ENCODE measurements around the gene GLRA2.

GLRA2 gene

GRCh38 chrX:14504960-14505538, 24.3 kb upstream of the GLRA2 start:
- Histone ChIP-seq H3K4me2 (ENCODE audit: insufficient read depth, low read length) (no peak overlapping the region), H3K9me3 (ENCODE audit: insufficient read depth, low read length, severe bottlenecking) (no peaks in the 10 kb centered on the region), H4K20me1 (ENCODE audit: insufficient read depth, low read length) (no peaks in the 10 kb centered on the region), H3K36me3 (ENCODE audit: insufficient read depth, low read length) (no peaks in the 10 kb centered on the region), H3K79me2 (ENCODE audit: insufficient read depth, low read length) (no peaks in the 10 kb centered on the region), H3K27me3 (ENCODE audit: insufficient read depth, low read length, poor library complexity) (no peaks in the 10 kb centered on the region), H3K9ac (ENCODE audit: low read depth, low read length) (no peak overlapping the region), H3K4me3 (ENCODE audit: low read depth in 1 of 2, low read length in 2 of 2) (no peak overlapping the region), H3K4me1 (ENCODE audit: insufficient read depth, low read length) (no peaks in the 10 kb centered on the region), H2AFZ (ENCODE audit: low read depth, low read length) (no peak overlapping the region), H3K27ac (ENCODE audit: low read length) (no peak overlapping the region)
- TF ChIP-seq CTCF (IDR thresholded peaks at IDR 0.05; ENCODE audit: borderline replicate concordance, extremely low read depth, low read length, poor library complexity, severe bottlenecking) (no peak), EZH2 (IDR thresholded peaks at IDR 0.05; ENCODE audit: borderline replicate concordance, low read depth, low read length, severe bottlenecking) (no peak)
- no peak for DNase-seq
- ATAC-seq (ENCODE audit: insufficient read depth, low read depth): no peak

DNA sequence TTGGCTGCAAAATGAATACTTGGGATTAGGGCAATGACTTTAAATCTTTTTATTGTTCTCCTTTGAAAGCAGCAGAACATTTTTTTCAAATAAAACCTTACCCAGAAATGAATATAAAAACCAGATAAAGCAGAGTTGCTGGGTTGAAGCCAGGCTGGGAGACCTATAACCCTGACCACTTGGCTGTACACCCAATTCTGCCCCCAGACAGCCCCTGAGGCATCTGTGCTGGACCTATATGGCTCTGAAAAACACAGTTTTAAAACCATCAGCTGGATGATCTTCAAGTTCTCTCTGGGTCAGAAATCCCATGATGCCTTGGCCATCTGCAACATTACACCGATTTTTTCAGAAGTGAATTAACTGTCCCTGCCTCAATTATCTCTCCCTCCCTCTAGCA, 23.7 kb upstream of the GLRA2 start:
- Histone ChIP-seq H3K4me1 (ENCODE audit: insufficient read depth, low read length) (no peaks in the 10 kb centered on the region), H3K9ac (ENCODE audit: low read depth, low read length) (no peak overlapping the region), H3K9me3 (ENCODE audit: insufficient read depth, low read length, severe bottlenecking) (no peaks in the 10 kb centered on the region), H3K79me2 (ENCODE audit: insufficient read depth, low read length) (no peaks in the 10 kb centered on the region), H2AFZ (ENCODE audit: low read depth, low read length) (no peak overlapping the region), H3K27me3 (ENCODE audit: insufficient read depth, low read length, poor library complexity) (no peaks in the 10 kb centered on the region), H3K36me3 (ENCODE audit: insufficient read depth, low read length) (no peaks in the 10 kb centered on the region), H4K20me1 (ENCODE audit: insufficient read depth, low read length) (no peaks in the 10 kb centered on the region), H3K4me3 (ENCODE audit: low read depth in 1 of 2, low read length in 2 of 2) (no peak overlapping the region), H3K4me2 (ENCODE audit: insufficient read depth, low read length) (no peak overlapping the region), H3K27ac (ENCODE audit: low read length) (no peak overlapping the region)
- DNase-seq: no peak
- no peak for ATAC-seq (ENCODE audit: insufficient read depth, low read depth)
- TF ChIP-seq EZH2 (IDR thresholded peaks at IDR 0.05; ENCODE audit: borderline replicate concordance, low read depth, low read length, severe bottlenecking): no peak
- TF ChIP-seq CTCF (IDR thresholded peaks at IDR 0.05; ENCODE audit: borderline replicate concordance, extremely low read depth, low read length, poor library complexity, severe bottlenecking): no peak

- no peak overlapping the region for H2AFZ ChIP-seq (ENCODE audit: low read depth, low read length)
- no peaks in the 10 kb centered on the region for H4K20me1 ChIP-seq (ENCODE audit: insufficient read depth, low read length)
- no peak overlapping the region for H3K4me2 ChIP-seq (ENCODE audit: insufficient read depth, low read length)
- no peaks in the 10 kb centered on the region for H3K9me3 ChIP-seq (ENCODE audit: insufficient read depth, low read length, severe bottlenecking)
- TF ChIP-seq CTCF (IDR thresholded peaks at IDR 0.05; ENCODE audit: borderline replicate concordance, extremely low read depth, low read length, poor library complexity, severe bottlenecking) (no peak), EZH2 (IDR thresholded peaks at IDR 0.05; ENCODE audit: borderline replicate concordance, low read depth, low read length, severe bottlenecking) (no peak)
- no peaks in the 10 kb centered on the region for H3K27me3 ChIP-seq (ENCODE audit: insufficient read depth, low read length, poor library complexity)
- DNase-seq (no peak), ATAC-seq (ENCODE audit: insufficient read depth, low read depth) (no peak)
- H3K27ac ChIP-seq (ENCODE audit: low read length): no peak overlapping the region
- no peaks in the 10 kb centered on the region for H3K4me1 ChIP-seq (ENCODE audit: insufficient read depth, low read length)
- H3K79me2 ChIP-seq (ENCODE audit: insufficient read depth, low read length): no peaks in the 10 kb centered on the region
- no peak overlapping the region for H3K9ac ChIP-seq (ENCODE audit: low read depth, low read length)
- H3K4me3 ChIP-seq (ENCODE audit: low read depth in 1 of 2, low read length in 2 of 2): no peak overlapping the region
- H3K36me3 ChIP-seq (ENCODE audit: insufficient read depth, low read length): no peaks in the 10 kb centered on the region
Measured at GRCh38 chrX:14506866-14507265, 22.5 kb upstream of the GLRA2 start.
